GM21786 (cell line): ENCODE measurements around the gene FAM13C.
"Not testable (repeated sequence)": the region's sequence is repeated elsewhere in the genome, so short reads cannot be mapped to it uniquely, and the experiment has no call there.

Experiments
- ATAC-seq: cut with Tn5 transposase; IDR thresholded peaks from one replicate; pipeline ENCODE4 v1.9.1; 2021; ENCODE audit not compliant: unreplicated experiment

FAM13C gene

DNA sequence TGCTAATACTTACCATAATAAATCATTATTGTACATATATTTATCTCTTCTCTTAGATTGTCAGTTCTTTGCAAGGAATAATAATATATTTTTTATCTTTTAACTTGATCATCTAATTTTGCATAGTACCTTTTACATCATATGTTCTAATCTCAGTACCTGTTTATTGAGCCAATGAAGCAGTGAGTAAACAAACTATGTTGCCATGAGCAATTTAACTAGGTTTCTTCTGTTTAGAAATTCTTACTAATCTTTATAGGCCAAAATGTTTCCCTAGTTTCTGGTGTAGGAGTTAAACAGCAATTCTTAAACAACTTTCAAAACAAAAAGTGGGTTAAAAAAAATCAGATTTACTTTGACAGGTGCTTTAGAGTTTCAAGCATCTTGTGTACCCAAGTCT, 124.6 kb downstream of the FAM13C start:
- ATAC-seq: no peak

DNA sequence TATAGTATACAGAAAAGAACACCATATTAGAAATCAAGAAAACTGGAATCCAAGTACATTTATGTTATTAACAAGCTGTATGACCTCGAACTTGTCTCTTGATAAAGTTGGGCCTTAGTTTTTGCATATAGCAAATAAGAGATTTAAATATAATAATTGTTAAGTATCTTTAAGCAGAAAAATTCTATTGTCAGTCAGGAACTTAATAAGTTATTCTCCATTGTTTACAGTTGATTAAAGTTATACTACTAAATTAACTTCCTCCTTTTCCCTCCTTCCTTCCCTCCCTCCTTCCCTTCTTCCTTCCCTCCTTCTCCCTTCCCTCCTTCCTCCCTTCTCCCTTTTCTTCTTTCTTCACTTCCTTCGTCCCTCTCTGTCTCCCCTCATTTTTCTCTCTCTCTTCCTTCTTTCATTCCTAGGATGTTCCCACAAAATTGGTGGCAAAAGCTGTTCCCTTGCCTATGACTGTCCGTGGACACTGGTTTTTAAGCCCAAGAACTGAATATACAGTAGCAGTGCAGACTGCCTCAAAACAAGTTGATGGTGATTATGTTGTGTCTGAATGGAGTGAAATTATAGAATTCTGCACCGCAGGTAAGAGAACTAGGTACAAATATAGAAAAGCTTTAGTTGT, 126.2 kb downstream of the FAM13C start:
- ATAC-seq: no peak

- no peak for ATAC-seq
Observed at GRCh38 chr10:59234816-59235429, 127.4 kb downstream of the FAM13C start.

GRCh38 chr10:59234194-59234593, 128.2 kb downstream of the FAM13C start:
- ATAC-seq: no peak

GRCh38 chr10:59229441-59229840, 132.9 kb downstream of the FAM13C start:
- ATAC-seq: no peak

GRCh38 chr10:59227136-59227673, 135.1 kb downstream of the FAM13C start:
- ATAC-seq: no peak

DNA sequence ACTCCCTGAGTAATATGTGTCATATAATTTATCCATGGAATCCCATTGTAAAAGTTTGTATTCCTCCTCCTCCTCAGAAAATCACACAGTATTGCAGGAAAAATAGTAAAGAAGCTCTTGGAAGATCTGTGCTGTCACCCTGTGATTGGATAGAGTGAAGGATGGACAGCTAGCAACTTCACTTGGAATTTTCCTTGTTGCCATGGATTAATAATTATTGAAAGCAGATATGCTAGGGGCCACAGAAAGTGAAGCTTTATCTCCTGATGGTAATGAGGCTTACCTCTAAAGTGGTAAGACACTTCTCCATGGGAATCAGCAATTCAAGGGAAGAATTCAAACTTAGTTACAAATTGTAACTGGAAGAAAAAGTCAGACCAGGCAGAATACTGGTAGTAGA, 137.1 kb downstream of the FAM13C start:
- ATAC-seq: no peak

GRCh38 chr10:59223597-59223996, 138.8 kb downstream of the FAM13C start:
- ATAC-seq: not testable (repeated sequence)

GRCh38 chr10:59222788-59223187, 139.6 kb downstream of the FAM13C start:
- no peak for ATAC-seq

DNA sequence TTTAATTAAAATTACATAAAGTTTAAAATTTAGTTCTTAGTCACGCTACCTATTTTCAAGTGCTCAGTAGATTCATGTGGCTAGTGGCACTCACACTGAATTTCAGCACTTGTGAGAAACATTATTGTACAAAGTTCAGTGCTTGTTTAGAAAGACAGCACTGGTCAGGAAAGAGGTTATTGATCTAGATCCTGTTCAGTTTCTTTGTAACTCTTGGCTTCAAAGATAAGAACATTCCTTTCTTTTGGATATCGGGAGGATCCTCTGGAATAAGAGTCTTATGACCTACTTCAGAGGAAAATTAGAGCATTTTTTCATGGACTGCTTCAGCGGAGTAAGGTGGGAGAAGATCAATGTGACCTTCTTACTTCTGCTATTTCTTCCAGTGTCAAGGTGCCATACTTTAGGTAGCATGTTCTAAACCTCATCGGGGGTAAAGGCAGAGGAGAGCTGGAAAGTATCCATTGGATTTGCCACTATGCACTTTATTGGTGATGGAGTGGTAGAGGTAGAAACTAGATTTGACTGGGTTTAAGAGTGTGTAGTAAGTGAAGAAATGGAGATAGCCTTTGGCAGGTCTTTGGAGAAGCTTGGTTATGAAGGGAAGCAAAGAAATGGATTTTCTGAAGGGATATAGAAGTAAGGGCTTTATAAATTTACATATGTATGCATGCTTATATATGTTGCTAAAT, 146.0 kb downstream of the FAM13C start:
- no peak for ATAC-seq

DNA sequence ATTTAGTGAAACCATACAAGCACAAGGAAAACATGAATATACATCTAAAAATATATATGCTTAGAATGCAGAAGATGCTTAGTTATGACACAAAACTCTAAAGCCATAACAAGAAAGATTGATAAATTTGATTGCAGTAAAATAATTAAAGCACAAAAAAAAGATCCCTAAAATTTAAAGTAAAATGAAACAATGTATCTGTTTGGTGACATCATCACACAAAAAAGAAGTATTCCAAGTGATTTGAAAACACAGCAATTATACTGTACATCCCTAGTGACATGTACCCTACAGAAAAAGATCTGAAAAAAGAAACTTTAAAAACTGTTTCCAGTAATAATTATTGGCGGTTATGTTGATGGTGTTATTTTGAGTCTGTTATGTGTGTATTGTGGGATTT, 148.2 kb downstream of the FAM13C start:
- no peak for ATAC-seq

GRCh38 chr10:59212301-59212798, 150.0 kb downstream of the FAM13C start:
- no peak for ATAC-seq

DNA sequence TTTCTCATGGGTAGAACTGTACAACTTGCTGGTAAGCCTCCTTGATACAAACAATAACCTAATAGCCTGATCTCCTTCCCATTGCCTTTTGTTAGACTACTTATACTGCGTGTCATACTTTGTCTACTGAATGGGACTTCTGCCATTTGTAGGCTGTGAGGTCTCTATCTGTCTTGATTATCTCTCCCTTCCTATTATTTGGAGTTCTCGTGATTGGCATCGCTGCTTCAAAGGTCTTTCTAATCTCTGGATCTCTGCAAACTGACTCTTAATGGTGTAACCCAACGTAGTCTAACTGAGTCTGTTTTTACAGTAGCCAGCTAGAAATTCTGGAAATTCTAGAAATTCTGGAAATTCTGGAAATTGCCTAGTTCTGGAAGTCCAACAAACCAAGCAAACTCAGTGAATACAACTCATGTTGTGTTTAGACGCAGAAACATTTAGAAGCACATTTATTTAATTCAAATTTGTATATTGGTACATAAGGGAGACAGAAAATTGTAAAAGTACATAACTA, 156.1 kb downstream of the FAM13C start:
- ATAC-seq: no peak
